ENCODE data around the gene SHISA6.

- TF ChIP-seq TEAD4 (IDR thresholded peaks at IDR 0.05) (no peak), CEBPB (IDR thresholded peaks at IDR 0.05) (no peak), ZBTB7A (IDR thresholded peaks at IDR 0.05; ENCODE audit: low read depth) (no peak), CREB1 (IDR thresholded peaks at IDR 0.05; ENCODE audit: low read depth) (no peak), YY1 (IDR thresholded peaks at IDR 0.05; ENCODE audit: low read depth) (no peak), RAD21 (IDR thresholded peaks at IDR 0.05; ENCODE audit: low read depth) (no peak)
- TF ChIP-seq, protein P1, sequence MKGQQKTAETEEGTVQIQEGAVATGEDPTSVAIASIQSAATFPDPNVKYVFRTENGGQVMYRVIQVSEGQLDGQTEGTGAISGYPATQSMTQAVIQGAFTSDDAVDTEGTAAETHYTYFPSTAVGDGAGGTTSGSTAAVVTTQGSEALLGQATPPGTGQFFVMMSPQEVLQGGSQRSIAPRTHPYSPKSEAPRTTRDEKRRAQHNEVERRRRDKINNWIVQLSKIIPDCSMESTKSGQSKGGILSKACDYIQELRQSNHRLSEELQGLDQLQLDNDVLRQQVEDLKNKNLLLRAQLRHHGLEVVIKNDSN (IDR thresholded peaks at IDR 0.05): no peak
Observed at GRCh38 chr17:11610999-11611566, 370.1 kb downstream of the SHISA6 start.

All from Ishikawa (cell line).